ENCODE measurements around the gene THRA. TPM values are rescaled to one million over a fixed set of nuclear protein-coding genes. Genes with fewer than 3 reads are reported as not detected.

Gene THRA
- total RNA-seq, 1 donor from 2014 or later = 78.3 TPM

- Histone ChIP-seq H3K4me3 (peak overlapping the region; percentile 98), H3K27me3 (ENCODE audit: low read depth) (no peaks in the 10 kb centered on the region), H3K27ac (replicated peaks) (peak overlapping the region; percentile 100), H3K4me1 (peaks cover 90% of the 10 kb centered on the region), H3K9me3 (replicated peaks) (no peaks in the 10 kb centered on the region), H3K36me3 (peaks cover 12% of the 10 kb centered on the region)
- DNase-seq = peak; percentile 15
- TF ChIP-seq CTCF (IDR thresholded peaks at IDR 0.05; ENCODE audit: borderline replicate concordance) = no peak
- intact Hi-C loops (cut with micrococcal nuclease) = no loop called here
These were observed 38.8 kb downstream of the THRA start for GRCh38 chr17:40101367-40102210.

GRCh38 chr17:40103071-40103661 lies 40.4 kb downstream of the THRA start:
- Histone ChIP-seq H3K27ac (replicated peaks) (peak overlapping the region; percentile 100), H3K27me3 (ENCODE audit: low read depth) (no peaks in the 10 kb centered on the region), H3K9me3 (replicated peaks) (no peaks in the 10 kb centered on the region), H3K4me3 (no peak overlapping the region), H3K4me1 (peaks cover 90% of the 10 kb centered on the region), H3K36me3 (no peaks in the 10 kb centered on the region)
- intact Hi-C loops (cut with micrococcal nuclease) = no loop called here
- no peak for TF ChIP-seq CTCF (IDR thresholded peaks at IDR 0.05; ENCODE audit: borderline replicate concordance)
- peak; percentile 14 for DNase-seq

- no peaks in the 10 kb centered on the region for H3K27me3 ChIP-seq (ENCODE audit: low read depth)
- H3K4me3 ChIP-seq = no peak overlapping the region
- no peaks in the 10 kb centered on the region for H3K36me3 ChIP-seq
- peaks cover 90% of the 10 kb centered on the region for H3K4me1 ChIP-seq
- H3K9me3 ChIP-seq (replicated peaks) = no peaks in the 10 kb centered on the region
- peak overlapping the region; percentile 100 for H3K27ac ChIP-seq (replicated peaks)
- intact Hi-C loops (cut with micrococcal nuclease) = no loop called here
- TF ChIP-seq CTCF (IDR thresholded peaks at IDR 0.05; ENCODE audit: borderline replicate concordance) = no peak
- no peak for DNase-seq
These were observed 40.9 kb downstream of the THRA start for GRCh38 chr17:40103688-40104087.

- peaks cover 95% of the 10 kb centered on the region for H3K4me1 ChIP-seq
- H3K36me3 ChIP-seq = no peaks in the 10 kb centered on the region
- H3K27ac ChIP-seq (replicated peaks) = peak overlapping the region; percentile 100
- H3K27me3 ChIP-seq (ENCODE audit: low read depth) = no peaks in the 10 kb centered on the region
- peak; percentile 12 for DNase-seq
- TF ChIP-seq CTCF (IDR thresholded peaks at IDR 0.05; ENCODE audit: borderline replicate concordance) = no peak
- no peak overlapping the region for H3K4me3 ChIP-seq
- intact Hi-C loops (cut with micrococcal nuclease) = no loop called here
- no peaks in the 10 kb centered on the region for H3K9me3 ChIP-seq (replicated peaks)
These were observed 42.1 kb downstream of the THRA start for GRCh38 chr17:40104594-40105486.

All from left ventricle myocardium inferior (tissue), 1 donor.